ENCODE results near the gene B3GNT3. TPM values are rescaled to one million over a fixed set of nuclear protein-coding genes. Genes with fewer than 3 reads are reported as not detected.

The B3GNT3 gene, protein sequence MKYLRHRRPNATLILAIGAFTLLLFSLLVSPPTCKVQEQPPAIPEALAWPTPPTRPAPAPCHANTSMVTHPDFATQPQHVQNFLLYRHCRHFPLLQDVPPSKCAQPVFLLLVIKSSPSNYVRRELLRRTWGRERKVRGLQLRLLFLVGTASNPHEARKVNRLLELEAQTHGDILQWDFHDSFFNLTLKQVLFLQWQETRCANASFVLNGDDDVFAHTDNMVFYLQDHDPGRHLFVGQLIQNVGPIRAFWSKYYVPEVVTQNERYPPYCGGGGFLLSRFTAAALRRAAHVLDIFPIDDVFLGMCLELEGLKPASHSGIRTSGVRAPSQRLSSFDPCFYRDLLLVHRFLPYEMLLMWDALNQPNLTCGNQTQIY
- total RNA-seq (2021; fragmentation: NEBNext Ultra II Directional; extraction: Animal tissue kit (Norgen Biotek cat#: 25700)) = not detected
- long read RNA-seq = 0 reads

DNA sequence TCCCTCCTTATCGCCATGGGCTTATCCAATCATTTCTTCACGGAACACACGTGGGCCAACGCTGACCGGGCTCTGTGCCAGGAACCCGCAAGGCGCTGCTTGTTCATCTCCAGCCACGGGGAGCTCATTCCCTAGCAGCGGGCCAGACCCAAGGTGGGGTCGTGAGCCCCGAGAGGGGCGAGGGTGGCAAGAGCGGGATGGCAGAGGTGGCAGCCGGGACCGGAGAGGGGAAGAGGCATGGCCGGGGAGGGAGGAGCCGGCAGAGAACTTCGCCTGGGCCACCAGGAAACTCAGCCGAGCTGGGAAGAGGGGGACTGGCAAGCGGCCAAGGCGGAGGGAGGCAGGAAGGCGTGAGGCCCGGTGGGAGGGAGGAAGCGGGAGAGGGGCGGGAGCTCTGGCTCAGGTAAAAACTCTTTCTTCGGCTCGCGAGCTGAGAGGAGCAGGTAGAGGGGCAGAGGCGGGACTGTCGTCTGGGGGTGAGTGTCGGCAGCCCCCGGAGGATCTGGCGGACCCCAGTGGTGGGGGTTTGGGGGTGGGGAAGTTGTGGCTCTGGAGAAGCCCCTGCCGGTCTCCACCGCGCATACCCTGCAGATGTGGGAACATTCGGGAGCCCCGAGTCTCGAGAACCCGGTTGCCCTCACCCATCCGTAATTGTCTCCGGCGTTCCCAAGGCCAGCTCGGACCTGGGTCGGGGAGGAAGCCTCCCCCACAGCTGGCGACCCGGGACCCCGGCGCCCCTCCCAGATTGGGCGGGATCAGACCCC lies at the start of gene B3GNT3:
B3GNT3 (plus strand) TSS at position 408 of the 764 bp plus-strand sequence. CDS start 12,670 bp downstream, outside the sequence.
- peaks cover 19% of the 10 kb centered on the region for H3K4me1 Mint-ChIP-seq (ENCODE audit: low read depth)
- H3K27ac Mint-ChIP-seq = no peak within 1 kb of the TSS
- DNase-seq = no peak
- no peak within 1 kb of the TSS for H3K4me3 Mint-ChIP-seq
- no peaks in the 10 kb centered on the region for H3K36me3 Mint-ChIP-seq (ENCODE audit: low read depth)
- TF ChIP-seq, protein P1, sequence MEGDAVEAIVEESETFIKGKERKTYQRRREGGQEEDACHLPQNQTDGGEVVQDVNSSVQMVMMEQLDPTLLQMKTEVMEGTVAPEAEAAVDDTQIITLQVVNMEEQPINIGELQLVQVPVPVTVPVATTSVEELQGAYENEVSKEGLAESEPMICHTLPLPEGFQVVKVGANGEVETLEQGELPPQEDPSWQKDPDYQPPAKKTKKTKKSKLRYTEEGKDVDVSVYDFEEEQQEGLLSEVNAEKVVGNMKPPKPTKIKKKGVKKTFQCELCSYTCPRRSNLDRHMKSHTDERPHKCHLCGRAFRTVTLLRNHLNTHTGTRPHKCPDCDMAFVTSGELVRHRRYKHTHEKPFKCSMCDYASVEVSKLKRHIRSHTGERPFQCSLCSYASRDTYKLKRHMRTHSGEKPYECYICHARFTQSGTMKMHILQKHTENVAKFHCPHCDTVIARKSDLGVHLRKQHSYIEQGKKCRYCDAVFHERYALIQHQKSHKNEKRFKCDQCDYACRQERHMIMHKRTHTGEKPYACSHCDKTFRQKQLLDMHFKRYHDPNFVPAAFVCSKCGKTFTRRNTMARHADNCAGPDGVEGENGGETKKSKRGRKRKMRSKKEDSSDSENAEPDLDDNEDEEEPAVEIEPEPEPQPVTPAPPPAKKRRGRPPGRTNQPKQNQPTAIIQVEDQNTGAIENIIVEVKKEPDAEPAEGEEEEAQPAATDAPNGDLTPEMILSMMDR (IDR thresholded peaks at IDR 0.05) = no peak
- H3K27me3 Mint-ChIP-seq (ENCODE audit: insufficient read depth) = peaks cover 28% of the 10 kb centered on the region
- no peaks in the 10 kb centered on the region for H3K9me3 Mint-ChIP-seq

DNA sequence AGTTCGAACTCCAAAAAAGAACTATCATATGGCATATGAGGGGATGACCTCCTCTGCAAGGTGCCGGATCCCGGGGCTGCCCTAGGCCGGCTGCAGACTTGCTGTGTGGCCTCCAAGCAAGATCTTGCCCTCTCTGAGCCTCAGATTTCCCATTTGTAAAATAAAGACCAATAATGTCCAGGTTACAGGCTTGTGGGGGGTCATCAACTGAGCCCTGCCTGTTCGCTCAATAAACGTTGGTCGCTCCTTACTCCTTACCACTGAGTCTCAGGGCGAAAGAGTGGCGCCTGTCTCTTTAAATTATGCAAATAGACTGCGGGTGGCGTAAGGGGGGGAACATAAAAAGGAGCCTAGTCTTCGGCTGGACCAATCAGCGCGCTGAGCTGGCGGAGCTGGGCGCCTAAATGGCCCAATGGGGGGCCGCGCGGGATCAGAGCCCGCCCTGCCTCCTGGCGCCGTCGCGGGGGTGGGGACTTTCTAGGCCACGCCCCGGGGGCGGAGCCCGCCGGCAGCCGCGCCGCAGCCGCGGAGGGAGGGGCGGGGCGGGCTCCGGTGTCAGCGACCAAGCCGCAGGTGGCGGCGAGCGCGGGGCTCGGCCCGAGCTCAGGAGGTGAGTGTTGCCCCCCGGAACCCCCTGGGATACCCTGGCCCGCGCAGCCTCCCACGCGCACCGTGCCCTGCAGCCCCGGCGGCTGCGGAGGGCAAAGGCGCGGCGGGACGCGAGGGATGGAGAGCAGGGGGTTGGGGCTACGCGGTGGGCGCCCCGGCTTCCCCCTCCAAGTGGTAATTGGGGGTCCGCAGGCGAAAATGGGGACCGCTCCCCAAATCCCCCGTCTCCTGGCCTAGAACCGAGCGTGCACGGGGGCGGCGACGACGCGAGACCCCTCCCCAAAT lies 47.5 kb upstream of the B3GNT3 start:
- TF ChIP-seq, protein P1 (IDR thresholded peaks at IDR 0.05) = no peak
- Mint-ChIP-seq H3K9me3 (no peaks in the 10 kb centered on the region), H3K4me3 (no peak overlapping the region), H3K4me1 (ENCODE audit: low read depth) (no peaks in the 10 kb centered on the region), H3K36me3 (ENCODE audit: low read depth) (no peaks in the 10 kb centered on the region), H3K27ac (no peak overlapping the region), H3K27me3 (ENCODE audit: insufficient read depth) (no peaks in the 10 kb centered on the region; the same call in 1 of the 2 replicates)
- DNase-seq = peak; percentile 75

DNA sequence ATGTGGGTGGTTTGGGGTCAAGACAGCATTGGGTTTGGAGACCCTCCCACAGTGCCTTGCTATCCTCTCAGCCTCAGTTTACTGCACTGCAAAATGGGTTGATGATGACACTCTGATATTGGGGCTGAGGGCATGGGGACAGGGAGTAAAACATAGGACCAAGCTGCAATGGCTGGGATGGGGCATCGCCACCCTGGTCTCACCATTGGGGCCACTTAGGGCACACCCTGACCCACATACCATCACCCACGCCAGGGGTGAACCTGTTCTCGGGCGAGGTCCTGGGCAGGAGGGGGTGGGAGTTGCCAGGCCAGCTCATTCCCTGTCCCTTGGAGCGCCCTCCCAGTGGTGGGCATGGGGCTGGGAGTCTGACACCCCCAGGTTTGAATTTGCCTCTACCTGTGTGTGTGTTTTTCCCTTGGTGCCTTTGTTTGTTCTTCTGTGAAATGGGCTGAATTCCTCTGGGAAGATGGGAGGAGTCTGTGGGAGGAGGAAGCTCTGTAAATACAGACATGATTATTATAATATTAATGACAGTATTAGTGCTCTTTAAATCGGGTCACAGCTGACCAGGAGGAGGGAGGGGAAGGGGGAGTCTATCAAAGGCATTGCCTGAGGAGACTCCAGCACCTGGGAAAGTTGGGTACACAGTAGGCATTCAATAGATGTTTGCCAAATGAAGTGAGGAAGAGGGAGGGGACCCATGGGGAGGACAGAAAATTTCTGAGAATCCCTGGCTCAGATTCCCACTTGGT lies 45.9 kb upstream of the B3GNT3 start:
- H3K4me3 Mint-ChIP-seq = no peak overlapping the region
- no peaks in the 10 kb centered on the region for H3K36me3 Mint-ChIP-seq (ENCODE audit: low read depth)
- no peak for DNase-seq
- no peaks in the 10 kb centered on the region for H3K4me1 Mint-ChIP-seq (ENCODE audit: low read depth)
- H3K9me3 Mint-ChIP-seq = no peaks in the 10 kb centered on the region
- no peaks in the 10 kb centered on the region; the same call in 1 of the 2 replicates for H3K27me3 Mint-ChIP-seq (ENCODE audit: insufficient read depth)
- H3K27ac Mint-ChIP-seq = no peak overlapping the region
- TF ChIP-seq, protein P1 (IDR thresholded peaks at IDR 0.05) = no peak

DNA sequence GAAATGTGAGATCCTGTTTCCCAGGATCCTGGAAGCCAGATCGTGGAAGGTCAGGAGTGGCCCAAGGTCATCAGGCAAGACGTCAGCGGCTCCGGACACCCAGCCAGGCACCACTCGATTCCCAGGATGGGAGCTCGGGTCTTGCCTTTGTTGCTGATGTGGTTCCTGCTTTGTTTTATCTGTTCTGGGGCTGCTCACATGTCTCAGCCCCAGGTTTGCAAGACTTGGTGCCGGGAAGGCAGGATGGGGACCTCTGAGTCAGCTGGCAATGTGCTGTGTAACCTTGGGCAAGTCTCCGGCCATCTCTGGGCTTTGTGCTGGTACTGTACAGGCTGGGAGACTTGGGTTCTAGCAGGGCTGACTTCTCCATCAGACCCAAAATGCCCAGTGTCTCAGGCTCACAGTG lies 45.0 kb upstream of the B3GNT3 start:
- H3K27me3 Mint-ChIP-seq (ENCODE audit: insufficient read depth) = peaks cover 3% of the 10 kb centered on the region; the same call in 1 of the 2 replicates
- H3K4me1 Mint-ChIP-seq (ENCODE audit: low read depth) = no peaks in the 10 kb centered on the region
- no peak overlapping the region for H3K4me3 Mint-ChIP-seq
- no peaks in the 10 kb centered on the region for H3K36me3 Mint-ChIP-seq (ENCODE audit: low read depth)
- no peaks in the 10 kb centered on the region for H3K9me3 Mint-ChIP-seq
- TF ChIP-seq, protein P1 (IDR thresholded peaks at IDR 0.05) = no peak
- H3K27ac Mint-ChIP-seq = no peak overlapping the region
- DNase-seq = no peak

All from HFFc6 (cell line).